HEK293 (cell line): ENCODE results near the gene SATL1.

Experiments used
- EGR2 ChIP-seq: fragments of 450-650 bp; formaldehyde crosslinking; IDR thresholded peaks from 2 replicates; pipeline ENCODE4 v1.5.1; 2016; ENCODE audit warnings: low read depth, missing biosample characterization, missing genetic modification characterization
- FEZF1 ChIP-seq: fragments of 450-650 bp; formaldehyde crosslinking; IDR thresholded peaks from 2 replicates; pipeline ENCODE4 v1.5.1; 2016; ENCODE audit warnings: missing biosample characterization, missing genetic modification characterization
- GLIS1 ChIP-seq: fragments of 450-650 bp; formaldehyde crosslinking; IDR thresholded peaks from 2 replicates; pipeline ENCODE4 v1.5.1; 2016; ENCODE audit warnings: missing biosample characterization, missing genetic modification characterization
- GLIS2 ChIP-seq: fragments of 450-650 bp; formaldehyde crosslinking; IDR thresholded peaks from 2 replicates; pipeline ENCODE4 v1.5.1; 2016; ENCODE audit warnings: missing biosample characterization, missing genetic modification characterization
- KLF10 ChIP-seq: fragments of 450-650 bp; IDR thresholded peaks from 2 replicates; pipeline ENCODE4 v1.5.1; 2018; ENCODE audit warnings: missing biosample characterization, mild to moderate bottlenecking, missing genetic modification characterization
- KLF9 ChIP-seq: fragments of 450-650 bp; formaldehyde crosslinking; IDR thresholded peaks from 2 replicates; pipeline ENCODE4 v1.5.1; 2016; ENCODE audit warnings: missing biosample characterization, missing genetic modification characterization, low read depth
- REPIN1 ChIP-seq: fragments of 450-650 bp; formaldehyde crosslinking; IDR thresholded peaks from 2 replicates; pipeline ENCODE4 v1.5.1; 2017; ENCODE audit warnings: missing biosample characterization, missing genetic modification characterization, low read depth
- ZBTB17 ChIP-seq: fragments of 450-650 bp; formaldehyde crosslinking; IDR thresholded peaks from 2 replicates; pipeline ENCODE4 v1.5.1; 2016; ENCODE audit warnings: missing biosample characterization, missing genetic modification characterization
- ZBTB20 ChIP-seq: fragments of 450-650 bp; formaldehyde crosslinking; IDR thresholded peaks from 2 replicates; pipeline ENCODE4 v1.5.1; 2016; ENCODE audit warnings: missing biosample characterization, missing genetic modification characterization
- ZBTB8A ChIP-seq: fragments of 450-650 bp; formaldehyde crosslinking; IDR thresholded peaks from 2 replicates; pipeline ENCODE4 v1.5.1; 2016; ENCODE audit warnings: missing biosample characterization, missing genetic modification characterization
- ZFHX2 ChIP-seq: fragments of 450-650 bp; formaldehyde crosslinking; conservative IDR thresholded peaks from 2 replicates; pipeline ENCODE4 v1.5.1; 2016; ENCODE audit warnings: missing biosample characterization, missing genetic modification characterization
- ZFP69B ChIP-seq: fragments of 450-650 bp; formaldehyde crosslinking; IDR thresholded peaks from 2 replicates; pipeline ENCODE4 v1.5.1; 2016; ENCODE audit warnings: missing biosample characterization, missing genetic modification characterization
- ZNF140 ChIP-seq: fragments of 450-650 bp; formaldehyde crosslinking; IDR thresholded peaks from 2 replicates; pipeline ENCODE4 v1.5.1; 2016; ENCODE audit warnings: missing biosample characterization, missing genetic modification characterization
- ZNF174 ChIP-seq: fragments of 450-650 bp; formaldehyde crosslinking; IDR thresholded peaks from 2 replicates; pipeline ENCODE4 v1.5.0; 2017; ENCODE audit warnings: missing biosample characterization, mild to moderate bottlenecking, missing genetic modification characterization
- ZNF211 ChIP-seq: fragments of 450-650 bp; formaldehyde crosslinking; IDR thresholded peaks from 2 replicates; pipeline ENCODE4 v1.5.1; 2016; ENCODE audit warnings: low read depth, missing biosample characterization, missing genetic modification characterization
- ZNF221 ChIP-seq: fragments of 450-650 bp; formaldehyde crosslinking; IDR thresholded peaks from 2 replicates; pipeline ENCODE4 v1.5.1; 2017; ENCODE audit warnings: missing biosample characterization, missing genetic modification characterization, borderline replicate concordance
- ZNF239 ChIP-seq: fragments of 450-650 bp; formaldehyde crosslinking; IDR thresholded peaks from 2 replicates; pipeline ENCODE4 v1.5.1; 2016; ENCODE audit warnings: missing biosample characterization, missing genetic modification characterization
- ZNF37A ChIP-seq: fragments of 450-650 bp; IDR thresholded peaks from 2 replicates; pipeline ENCODE4 v1.5.1; 2018; ENCODE audit warnings: missing biosample characterization, missing genetic modification characterization
- ZNF416 ChIP-seq: fragments of 450-650 bp; formaldehyde crosslinking; IDR thresholded peaks from 2 replicates; pipeline ENCODE4 v1.5.1; 2016; ENCODE audit warnings: missing biosample characterization, missing genetic modification characterization
- ZNF423 ChIP-seq: fragments of 450-650 bp; formaldehyde crosslinking; IDR thresholded peaks from 2 replicates; pipeline ENCODE4 v1.5.1; 2016; ENCODE audit warnings: missing biosample characterization, missing genetic modification characterization
- ZNF549 ChIP-seq: fragments of 450-650 bp; IDR thresholded peaks from 2 replicates; pipeline ENCODE4 v1.5.1; 2018; ENCODE audit warnings: missing biosample characterization, missing genetic modification characterization, mild to moderate bottlenecking, inconsistent platforms, moderate library complexity
- ZNF600 ChIP-seq: fragments of 450-650 bp; formaldehyde crosslinking; IDR thresholded peaks from 2 replicates; pipeline ENCODE4 v1.5.1; 2016; ENCODE audit warnings: missing biosample characterization, missing genetic modification characterization
- ZNF660 ChIP-seq: fragments of 450-650 bp; IDR thresholded peaks from 2 replicates; pipeline ENCODE4 v1.5.1; 2018; ENCODE audit warnings: missing biosample characterization, mild to moderate bottlenecking, missing genetic modification characterization
- ZNF701 ChIP-seq: fragments of 450-650 bp; formaldehyde crosslinking; IDR thresholded peaks from 2 replicates; pipeline ENCODE4 v1.5.1; 2016; ENCODE audit warnings: missing biosample characterization, missing genetic modification characterization
- ZNF785 ChIP-seq: fragments of 450-650 bp; formaldehyde crosslinking; IDR thresholded peaks from 2 replicates; pipeline ENCODE4 v1.5.1; 2016; ENCODE audit warnings: missing biosample characterization, missing genetic modification characterization
- ZSCAN30 ChIP-seq: fragments of 450-650 bp; IDR thresholded peaks from 2 replicates; pipeline ENCODE4 v1.5.1; 2018; ENCODE audit warnings: missing biosample characterization, mild to moderate bottlenecking, missing genetic modification characterization, moderate library complexity
- TF ChIP-seq, protein P1 (sequence below): fragments of 450-650 bp; formaldehyde crosslinking; IDR thresholded peaks from 2 replicates; pipeline ENCODE4 v1.5.1; 2016; ENCODE audit warnings: missing biosample characterization, missing genetic modification characterization
- TF ChIP-seq, protein P2 (sequence below): fragments of 450-650 bp; formaldehyde crosslinking; IDR thresholded peaks from 2 replicates; pipeline ENCODE4 v1.5.1; 2016; ENCODE audit warnings: missing biosample characterization, missing genetic modification characterization
- TF ChIP-seq, protein P3 (sequence below): fragments of 450-650 bp; formaldehyde crosslinking; IDR thresholded peaks from 2 replicates; pipeline ENCODE4 v1.5.1; 2017; ENCODE audit warnings: missing biosample characterization, missing genetic modification characterization
- TF ChIP-seq, protein P4 (sequence below): fragments of 450-650 bp; formaldehyde crosslinking; IDR thresholded peaks from 2 replicates; pipeline ENCODE4 v1.5.1; 2017; ENCODE audit warnings: missing biosample characterization, mild to moderate bottlenecking, missing genetic modification characterization, moderate library complexity
- TF ChIP-seq, protein P5 (sequence below): fragments of 450-650 bp; formaldehyde crosslinking; IDR thresholded peaks from 2 replicates; pipeline ENCODE4 v1.5.1; 2016; ENCODE audit warnings: missing biosample characterization, missing genetic modification characterization

The SATL1 gene

DNA sequence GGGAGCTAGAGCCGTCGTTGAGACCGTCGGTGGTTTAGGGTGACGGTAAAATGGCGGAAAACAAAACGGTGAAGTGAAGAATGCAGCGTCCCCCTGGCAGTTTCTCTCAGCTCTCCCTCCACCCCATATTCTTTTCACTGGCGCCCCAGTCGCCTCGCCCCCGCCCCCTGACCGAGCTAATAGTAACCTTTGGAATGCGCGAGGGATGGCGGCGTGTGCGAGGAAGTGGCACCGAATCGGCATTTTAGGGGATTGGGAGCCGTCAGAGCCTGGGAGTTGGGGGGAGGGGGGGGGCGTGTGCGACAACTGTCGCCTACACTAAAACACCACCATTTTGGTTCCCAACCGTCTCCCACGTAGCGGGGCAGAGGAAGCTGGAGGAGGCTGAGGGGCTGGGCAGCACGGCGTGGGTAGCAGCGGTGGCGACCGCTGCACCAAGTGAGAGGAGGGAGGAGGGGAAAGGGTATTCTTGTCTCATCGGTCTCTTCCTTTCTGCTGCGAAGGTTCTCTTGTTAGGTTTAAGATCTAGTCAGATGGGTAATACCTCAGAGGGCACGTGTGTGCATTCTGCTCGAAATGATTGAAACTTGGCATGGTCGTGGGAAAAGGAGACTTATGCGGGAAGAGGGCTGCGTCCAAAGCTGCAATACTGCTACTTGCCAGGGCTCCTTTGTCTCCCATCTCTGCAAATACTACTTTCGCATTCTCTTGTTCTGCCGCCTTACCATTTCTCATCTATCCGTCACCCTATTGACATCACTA is 1.1 kb upstream of the SATL1 start (continued):
- no peak for TF ChIP-seq ZNF600 (tag by site-specific recombination)
- no peak for TF ChIP-seq ZNF416 (tag by site-specific recombination)
- no peak for TF ChIP-seq ZNF701
- no peak for TF ChIP-seq ZNF660 (tag by site-specific recombination)
- no peak for TF ChIP-seq REPIN1 (tag by site-specific recombination)
- TF ChIP-seq ZNF140 (tag by site-specific recombination), result no peak
- TF ChIP-seq ZFP69B, result no peak
- peak; percentile 91 for TF ChIP-seq EGR2 (tag by site-specific recombination)
- TF ChIP-seq ZBTB20, result peak; percentile 26; the same call in 1 of the 2 replicates
- TF ChIP-seq, protein P1, sequence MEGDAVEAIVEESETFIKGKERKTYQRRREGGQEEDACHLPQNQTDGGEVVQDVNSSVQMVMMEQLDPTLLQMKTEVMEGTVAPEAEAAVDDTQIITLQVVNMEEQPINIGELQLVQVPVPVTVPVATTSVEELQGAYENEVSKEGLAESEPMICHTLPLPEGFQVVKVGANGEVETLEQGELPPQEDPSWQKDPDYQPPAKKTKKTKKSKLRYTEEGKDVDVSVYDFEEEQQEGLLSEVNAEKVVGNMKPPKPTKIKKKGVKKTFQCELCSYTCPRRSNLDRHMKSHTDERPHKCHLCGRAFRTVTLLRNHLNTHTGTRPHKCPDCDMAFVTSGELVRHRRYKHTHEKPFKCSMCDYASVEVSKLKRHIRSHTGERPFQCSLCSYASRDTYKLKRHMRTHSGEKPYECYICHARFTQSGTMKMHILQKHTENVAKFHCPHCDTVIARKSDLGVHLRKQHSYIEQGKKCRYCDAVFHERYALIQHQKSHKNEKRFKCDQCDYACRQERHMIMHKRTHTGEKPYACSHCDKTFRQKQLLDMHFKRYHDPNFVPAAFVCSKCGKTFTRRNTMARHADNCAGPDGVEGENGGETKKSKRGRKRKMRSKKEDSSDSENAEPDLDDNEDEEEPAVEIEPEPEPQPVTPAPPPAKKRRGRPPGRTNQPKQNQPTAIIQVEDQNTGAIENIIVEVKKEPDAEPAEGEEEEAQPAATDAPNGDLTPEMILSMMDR (tag by site-specific recombination), result peak; percentile 17; the same call in 1 of the 2 replicates
- peak; percentile 31; the same call in 1 of the 2 replicates for TF ChIP-seq GLIS1 (tag by site-specific recombination)
- TF ChIP-seq ZNF239 (tag by site-specific recombination), result no peak
- TF ChIP-seq ZFHX2 (tag by site-specific recombination), result peak; percentile 93
- TF ChIP-seq ZSCAN30 (tag by site-specific recombination), result no peak
- TF ChIP-seq, protein P2, sequence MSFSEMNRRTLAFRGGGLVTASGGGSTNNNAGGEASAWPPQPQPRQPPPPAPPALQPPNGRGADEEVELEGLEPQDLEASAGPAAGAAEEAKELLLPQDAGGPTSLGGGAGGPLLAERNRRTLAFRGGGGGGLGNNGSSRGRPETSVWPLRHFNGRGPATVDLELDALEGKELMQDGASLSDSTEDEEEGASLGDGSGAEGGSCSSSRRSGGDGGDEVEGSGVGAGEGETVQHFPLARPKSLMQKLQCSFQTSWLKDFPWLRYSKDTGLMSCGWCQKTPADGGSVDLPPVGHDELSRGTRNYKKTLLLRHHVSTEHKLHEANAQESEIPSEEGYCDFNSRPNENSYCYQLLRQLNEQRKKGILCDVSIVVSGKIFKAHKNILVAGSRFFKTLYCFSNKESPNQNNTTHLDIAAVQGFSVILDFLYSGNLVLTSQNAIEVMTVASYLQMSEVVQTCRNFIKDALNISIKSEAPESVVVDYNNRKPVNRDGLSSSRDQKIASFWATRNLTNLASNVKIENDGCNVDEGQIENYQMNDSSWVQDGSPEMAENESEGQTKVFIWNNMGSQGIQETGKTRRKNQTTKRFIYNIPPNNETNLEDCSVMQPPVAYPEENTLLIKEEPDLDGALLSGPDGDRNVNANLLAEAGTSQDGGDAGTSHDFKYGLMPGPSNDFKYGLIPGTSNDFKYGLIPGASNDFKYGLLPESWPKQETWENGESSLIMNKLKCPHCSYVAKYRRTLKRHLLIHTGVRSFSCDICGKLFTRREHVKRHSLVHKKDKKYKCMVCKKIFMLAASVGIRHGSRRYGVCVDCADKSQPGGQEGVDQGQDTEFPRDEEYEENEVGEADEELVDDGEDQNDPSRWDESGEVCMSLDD (tag by site-specific recombination), result peak; percentile 32; the same call in 1 of the 2 replicates
- no peak for TF ChIP-seq ZNF211 (tag by site-specific recombination)
- TF ChIP-seq KLF9 (tag by site-specific recombination), result no peak
- TF ChIP-seq ZNF423, result no peak
- TF ChIP-seq ZNF549 (tag by site-specific recombination), result no peak
- TF ChIP-seq GLIS2, result 0 out of 2 replicates have a peak, but pooled peaks have one; percentile 15
- TF ChIP-seq ZNF37A (tag by site-specific recombination), result no peak
- TF ChIP-seq KLF10 (tag by site-specific recombination), result no peak
- no peak for TF ChIP-seq ZNF785 (tag by site-specific recombination)
- TF ChIP-seq, protein P3, sequence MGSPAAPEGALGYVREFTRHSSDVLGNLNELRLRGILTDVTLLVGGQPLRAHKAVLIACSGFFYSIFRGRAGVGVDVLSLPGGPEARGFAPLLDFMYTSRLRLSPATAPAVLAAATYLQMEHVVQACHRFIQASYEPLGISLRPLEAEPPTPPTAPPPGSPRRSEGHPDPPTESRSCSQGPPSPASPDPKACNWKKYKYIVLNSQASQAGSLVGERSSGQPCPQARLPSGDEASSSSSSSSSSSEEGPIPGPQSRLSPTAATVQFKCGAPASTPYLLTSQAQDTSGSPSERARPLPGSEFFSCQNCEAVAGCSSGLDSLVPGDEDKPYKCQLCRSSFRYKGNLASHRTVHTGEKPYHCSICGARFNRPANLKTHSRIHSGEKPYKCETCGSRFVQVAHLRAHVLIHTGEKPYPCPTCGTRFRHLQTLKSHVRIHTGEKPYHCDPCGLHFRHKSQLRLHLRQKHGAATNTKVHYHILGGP (tag by site-specific recombination), result no peak
- TF ChIP-seq ZNF221 (tag by site-specific recombination), result no peak
- TF ChIP-seq ZNF174 (tag by site-specific recombination), result no peak
- TF ChIP-seq, protein P4, sequence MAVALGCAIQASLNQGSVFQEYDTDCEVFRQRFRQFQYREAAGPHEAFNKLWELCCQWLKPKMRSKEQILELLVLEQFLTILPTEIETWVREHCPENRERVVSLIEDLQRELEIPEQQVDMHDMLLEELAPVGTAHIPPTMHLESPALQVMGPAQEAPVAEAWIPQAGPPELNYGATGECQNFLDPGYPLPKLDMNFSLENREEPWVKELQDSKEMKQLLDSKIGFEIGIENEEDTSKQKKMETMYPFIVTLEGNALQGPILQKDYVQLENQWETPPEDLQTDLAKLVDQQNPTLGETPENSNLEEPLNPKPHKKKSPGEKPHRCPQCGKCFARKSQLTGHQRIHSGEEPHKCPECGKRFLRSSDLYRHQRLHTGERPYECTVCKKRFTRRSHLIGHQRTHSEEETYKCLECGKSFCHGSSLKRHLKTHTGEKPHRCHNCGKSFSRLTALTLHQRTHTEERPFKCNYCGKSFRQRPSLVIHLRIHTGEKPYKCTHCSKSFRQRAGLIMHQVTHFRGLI (tag by site-specific recombination), result no peak
- TF ChIP-seq ZBTB17 (tag by site-specific recombination), result no peak
- no peak for TF ChIP-seq ZBTB8A (tag by site-specific recombination)
- TF ChIP-seq, protein P5, sequence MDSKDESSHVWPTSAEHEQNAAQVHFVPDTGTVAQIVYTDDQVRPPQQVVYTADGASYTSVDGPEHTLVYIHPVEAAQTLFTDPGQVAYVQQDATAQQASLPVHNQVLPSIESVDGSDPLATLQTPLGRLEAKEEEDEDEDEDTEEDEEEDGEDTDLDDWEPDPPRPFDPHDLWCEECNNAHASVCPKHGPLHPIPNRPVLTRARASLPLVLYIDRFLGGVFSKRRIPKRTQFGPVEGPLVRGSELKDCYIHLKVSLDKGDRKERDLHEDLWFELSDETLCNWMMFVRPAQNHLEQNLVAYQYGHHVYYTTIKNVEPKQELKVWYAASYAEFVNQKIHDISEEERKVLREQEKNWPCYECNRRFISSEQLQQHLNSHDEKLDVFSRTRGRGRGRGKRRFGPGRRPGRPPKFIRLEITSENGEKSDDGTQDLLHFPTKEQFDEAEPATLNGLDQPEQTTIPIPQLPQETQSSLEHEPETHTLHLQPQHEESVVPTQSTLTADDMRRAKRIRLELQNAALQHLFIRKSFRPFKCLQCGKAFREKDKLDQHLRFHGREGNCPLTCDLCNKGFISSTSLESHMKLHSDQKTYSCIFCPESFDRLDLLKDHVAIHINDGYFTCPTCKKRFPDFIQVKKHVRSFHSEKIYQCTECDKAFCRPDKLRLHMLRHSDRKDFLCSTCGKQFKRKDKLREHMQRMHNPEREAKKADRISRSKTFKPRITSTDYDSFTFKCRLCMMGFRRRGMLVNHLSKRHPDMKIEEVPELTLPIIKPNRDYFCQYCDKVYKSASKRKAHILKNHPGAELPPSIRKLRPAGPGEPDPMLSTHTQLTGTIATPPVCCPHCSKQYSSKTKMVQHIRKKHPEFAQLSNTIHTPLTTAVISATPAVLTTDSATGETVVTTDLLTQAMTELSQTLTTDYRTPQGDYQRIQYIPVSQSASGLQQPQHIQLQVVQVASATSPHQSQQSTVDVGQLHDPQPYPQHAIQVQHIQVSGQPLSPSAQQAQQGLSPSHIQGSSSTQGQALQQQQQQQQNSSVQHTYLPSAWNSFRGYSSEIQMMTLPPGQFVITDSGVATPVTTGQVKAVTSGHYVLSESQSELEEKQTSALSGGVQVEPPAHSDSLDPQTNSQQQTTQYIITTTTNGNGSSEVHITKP (tag by site-specific recombination), result no peak; the same call in 1 of the 2 replicates
- TF ChIP-seq FEZF1, result no peak
